Liver (tissue), 9 donors: ENCODE data around the gene ARHGAP6. TPM values are rescaled to one million over a fixed set of nuclear protein-coding genes. Genes with fewer than 3 reads are reported as not detected.

Source experiments
- DNase-seq: peaks from one replicate; pipeline ENCODE4 v3.0.0-alpha.2; 2017; ENCODE audit warnings: low spot score
- H3K27ac ChIP-seq, 2 donors: one replicate each; pipeline ENCODE4 v1.7.0; 2013; ENCODE audit warnings: inconsistent platforms in 2 of 2, low read length in 2 of 2, control low read depth in 1 of 2, low read depth in 1 of 2, mild to moderate bottlenecking in 1 of 2
- H3K27me3 ChIP-seq, 4 donors: one replicate each; pipeline versions ENCODE4 v1.6.1 to v1.7.0; 2013; ENCODE audit warnings: low read length in 3 of 4, inconsistent platforms in 1 of 4, mild to moderate bottlenecking in 1 of 4, moderate library complexity in 1 of 4; ENCODE audit not compliant: control insufficient read depth in 4 of 4, insufficient read depth in 4 of 4
- H3K36me3 ChIP-seq, 4 donors: one replicate each; pipeline versions ENCODE4 v1.6.1 to v1.7.0; 2013; ENCODE audit warnings: low read length in 3 of 4, mild to moderate bottlenecking in 3 of 4, low read depth in 1 of 4, moderate library complexity in 1 of 4; ENCODE audit not compliant: control insufficient read depth in 4 of 4, insufficient read depth in 3 of 4
- H3K4me1 ChIP-seq, 4 donors: one replicate each; pipeline versions ENCODE4 v1.6.1 to v1.7.0; 2013; ENCODE audit warnings: low read length in 3 of 4, mild to moderate bottlenecking in 3 of 4, moderate library complexity in 1 of 4; ENCODE audit not compliant: control insufficient read depth in 4 of 4, insufficient read depth in 4 of 4
- H3K4me3 ChIP-seq, 3 donors: one replicate each; pipeline versions ENCODE4 v1.6.1 to v1.7.0; 2013; ENCODE audit warnings: low read length in 3 of 3, control low read depth in 1 of 3, low read depth in 1 of 3, mild to moderate bottlenecking in 1 of 3
- H3K9ac ChIP-seq, 2 donors: one replicate each; pipeline ENCODE4 v1.7.0; 2013; ENCODE audit warnings: low read length in 2 of 2, mild to moderate bottlenecking in 2 of 2, moderate library complexity in 2 of 2, control low read depth in 1 of 2, low read depth in 1 of 2
- H3K9me3 ChIP-seq, 4 donors: one replicate each; pipeline versions ENCODE4 v1.6.1 to v1.7.0; 2013; ENCODE audit warnings: low read length in 3 of 4; ENCODE audit not compliant: control insufficient read depth in 4 of 4
- EGR1 ChIP-seq, 2 donors: IDR thresholded peaks; 2 replicates each; pipeline ENCODE4 v1.6.1; 2016 to 2018; ENCODE audit warnings: antibody characterized with exemption in 2 of 2, low read depth in 2 of 2
- NR2F2 ChIP-seq: IDR thresholded peaks from 2 replicates; pipeline ENCODE4 v1.6.1; 2016; ENCODE audit warnings: antibody characterized with exemption
- REST ChIP-seq: IDR thresholded peaks from 2 replicates; pipeline ENCODE4 v1.6.1; 2016; ENCODE audit warnings: antibody characterized with exemption, mild to moderate bottlenecking
- ZBTB33 ChIP-seq: IDR thresholded peaks from 2 replicates; pipeline ENCODE4 v1.6.1; 2016; ENCODE audit warnings: antibody characterized with exemption
- WGBS: extraction: QIAGEN DNeasy Blood & Tissue Kit; methylation state at CpG from one replicate; pipeline ENCODE4 v1.1.7; 2013; 5-methylcytosine and 5-hydroxymethylcytosine counted together
- polyA plus RNA-seq, 2 donors: library from polyadenylated mRNA; stranded (reverse) in 1 of 2; unstranded in 1 of 2; fragments of 200-250 nt in 1 of 2; fragments of >200 nt in 1 of 2; fragmentation: Nextera tagmentation in 1 of 2; extraction: Ambion mirVana in 1 of 2; gene quantifications; one replicate each; pipeline versions ENCODE4 v1.2.1 to v1.2.3, GENCODE V29; 2013 to 2015
- total RNA-seq, 2 donors: library from RNA; depleted of rRNA; stranded (reverse); fragments of >200 nt; gene quantifications; one replicate each; pipeline ENCODE4 v1.2.3, GENCODE V29; 2014
- donor health status: healthy.
- donor health status: healthy.
- donor health status: healthy.
- donor health status: healthy.
- donor health status: healthy.

The ARHGAP6 gene
- total and polyA plus RNA-seq, 4 donors = 0.10 to 2.2 (median 0.65) TPM

- H3K9ac ChIP-seq = no peak overlapping the region
- H3K9me3 ChIP-seq = no peaks in the 10 kb centered on the region
- no peak overlapping the region for H3K27ac ChIP-seq
- no peaks in the 10 kb centered on the region for H3K4me1 ChIP-seq
- no peak for DNase-seq
- H3K36me3 ChIP-seq = no peaks in the 10 kb centered on the region
- H3K27me3 ChIP-seq = no peaks in the 10 kb centered on the region
- TF ChIP-seq REST (no peak), ZBTB33 (no peak), EGR1 (IDR thresholded peaks at IDR 0.05; ENCODE audit: low read depth in 2 of 2) (no peak)
- H3K4me3 ChIP-seq = no peak overlapping the region
- 89% methylated on average over 1 of the region's 1 CpG for WGBS
Measured at GRCh38 chrX:11305641-11306040, 360.1 kb downstream of the ARHGAP6 start.

- no peak overlapping the region for H3K27ac ChIP-seq
- WGBS = 79% methylated on average over 6 of the region's 6 CpGs
- no peak for DNase-seq
- no peak overlapping the region for H3K4me3 ChIP-seq
- no peaks in the 10 kb centered on the region for H3K9me3 ChIP-seq
- no peaks in the 10 kb centered on the region for H3K27me3 ChIP-seq
- H3K9ac ChIP-seq = no peak overlapping the region
- TF ChIP-seq REST (no peak), NR2F2 (no peak), ZBTB33 (no peak)
- H3K4me1 ChIP-seq = no peaks in the 10 kb centered on the region
- H3K36me3 ChIP-seq = no peaks in the 10 kb centered on the region
Measured at GRCh38 chrX:11304829-11305228, 360.9 kb downstream of the ARHGAP6 start.
